Neutrophil (primary cell): ENCODE results near the gene ZMYM5.
"Not testable (repeated sequence)": the region's sequence is repeated elsewhere in the genome, so short reads cannot be mapped to it uniquely, and the experiment has no call there.

Experiments
- H3K27ac ChIP-seq: fragments of 200-600 bp; sonication (generic); 2 replicates; pipeline ENCODE4 v1.5.1; 2016; ENCODE audit warnings: mild to moderate bottlenecking, moderate library complexity
- H3K27me3 ChIP-seq: fragments of 200-600 bp; sonication (generic); 2 replicates; pipeline ENCODE4 v1.6.0; 2016; ENCODE audit warnings: mild to moderate bottlenecking
- H3K36me3 ChIP-seq: fragments of 200-600 bp; sonication (generic); 2 replicates; pipeline ENCODE4 v1.5.1; 2017
- H3K4me1 ChIP-seq, 2 experiments: fragments of 200-600 bp in 1 of 2; sonication (generic) in 1 of 2; 1 replicate in 1 of 2; 2 replicates in 1 of 2; pipeline versions ENCODE4 v1.5.1 to v1.6.1; 2013 to 2016; ENCODE audit warnings: low read depth in 1 of 2, low read length in 1 of 2, mild to moderate bottlenecking in 1 of 2, moderate library complexity in 1 of 2; ENCODE audit not compliant: control insufficient read depth in 1 of 2, insufficient read depth in 1 of 2
- H3K4me3 ChIP-seq, 2 experiments: fragments of 200-600 bp in 1 of 2; sonication (generic) in 1 of 2; 1 replicate in 1 of 2; 2 replicates in 1 of 2; pipeline ENCODE4 v1.5.1; 2013 to 2016; ENCODE audit warnings: low read depth in 1 of 2, low read length in 1 of 2, mild to moderate bottlenecking in 1 of 2, moderate library complexity in 1 of 2
- H3K9me3 ChIP-seq: fragments of 200-600 bp; sonication (generic); 2 replicates; pipeline ENCODE4 v1.5.1; 2016
- TF ChIP-seq, protein P1 (sequence below): fragments of 200-600 bp; sonication (generic); IDR thresholded peaks from 2 replicates; pipeline ENCODE4 v1.5.1; 2016; ENCODE audit warnings: antibody characterized with exemption

The ZMYM5 gene

DNA sequence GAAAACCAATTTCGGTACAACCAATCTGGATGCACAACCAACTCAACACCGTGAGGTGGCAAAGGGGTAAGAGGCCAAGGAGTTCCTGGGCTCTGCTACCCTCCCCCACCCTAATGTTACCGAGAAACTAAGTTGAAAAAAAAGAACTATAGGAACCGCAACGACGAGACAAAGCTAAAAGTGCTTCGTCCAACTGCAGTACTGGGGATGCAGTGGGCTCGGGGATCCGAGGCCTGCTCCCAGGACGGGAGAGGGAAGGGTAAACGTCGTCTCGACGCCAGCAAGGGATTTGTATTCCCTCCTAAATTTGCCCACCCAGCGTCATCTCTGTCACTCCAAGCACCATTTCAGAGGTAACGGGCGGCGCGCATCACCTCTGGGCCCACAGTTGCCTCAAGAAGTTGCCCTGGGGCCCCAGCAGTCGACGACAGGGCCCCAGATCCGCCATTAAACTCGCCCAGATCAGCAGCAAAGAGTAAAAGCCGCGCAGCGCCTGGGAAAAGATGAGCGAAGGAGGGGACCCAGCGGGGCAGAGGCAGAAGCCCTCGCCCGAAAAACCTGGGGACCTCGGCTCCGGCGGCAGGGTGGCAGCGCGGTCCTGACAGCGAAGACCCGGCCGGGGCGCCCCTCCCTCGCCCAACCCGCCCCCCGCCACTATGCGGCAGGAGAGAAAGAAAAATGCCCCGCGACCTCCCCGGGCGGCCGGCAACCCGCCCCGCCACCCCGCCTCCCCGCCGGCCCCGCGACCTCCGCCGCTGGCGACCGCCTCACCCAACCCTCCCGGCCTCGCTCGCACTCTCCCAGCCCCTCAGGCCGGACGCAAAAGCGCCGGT is 752 bp downstream of the ZMYM5 start:
- peaks cover 25 to 27% of the 10 kb centered on the region in 2 experiments for H3K4me1 ChIP-seq
- TF ChIP-seq, protein P1, sequence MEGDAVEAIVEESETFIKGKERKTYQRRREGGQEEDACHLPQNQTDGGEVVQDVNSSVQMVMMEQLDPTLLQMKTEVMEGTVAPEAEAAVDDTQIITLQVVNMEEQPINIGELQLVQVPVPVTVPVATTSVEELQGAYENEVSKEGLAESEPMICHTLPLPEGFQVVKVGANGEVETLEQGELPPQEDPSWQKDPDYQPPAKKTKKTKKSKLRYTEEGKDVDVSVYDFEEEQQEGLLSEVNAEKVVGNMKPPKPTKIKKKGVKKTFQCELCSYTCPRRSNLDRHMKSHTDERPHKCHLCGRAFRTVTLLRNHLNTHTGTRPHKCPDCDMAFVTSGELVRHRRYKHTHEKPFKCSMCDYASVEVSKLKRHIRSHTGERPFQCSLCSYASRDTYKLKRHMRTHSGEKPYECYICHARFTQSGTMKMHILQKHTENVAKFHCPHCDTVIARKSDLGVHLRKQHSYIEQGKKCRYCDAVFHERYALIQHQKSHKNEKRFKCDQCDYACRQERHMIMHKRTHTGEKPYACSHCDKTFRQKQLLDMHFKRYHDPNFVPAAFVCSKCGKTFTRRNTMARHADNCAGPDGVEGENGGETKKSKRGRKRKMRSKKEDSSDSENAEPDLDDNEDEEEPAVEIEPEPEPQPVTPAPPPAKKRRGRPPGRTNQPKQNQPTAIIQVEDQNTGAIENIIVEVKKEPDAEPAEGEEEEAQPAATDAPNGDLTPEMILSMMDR, result no peak
- H3K9me3 ChIP-seq, result no peaks in the 10 kb centered on the region
- H3K36me3 ChIP-seq, result no peaks in the 10 kb centered on the region
- no peaks in the 10 kb centered on the region for H3K27me3 ChIP-seq
- H3K27ac ChIP-seq, result peak overlapping the region; percentile 93
- peak overlapping the region; percentile 93 to 98 for H3K4me3 ChIP-seq

DNA sequence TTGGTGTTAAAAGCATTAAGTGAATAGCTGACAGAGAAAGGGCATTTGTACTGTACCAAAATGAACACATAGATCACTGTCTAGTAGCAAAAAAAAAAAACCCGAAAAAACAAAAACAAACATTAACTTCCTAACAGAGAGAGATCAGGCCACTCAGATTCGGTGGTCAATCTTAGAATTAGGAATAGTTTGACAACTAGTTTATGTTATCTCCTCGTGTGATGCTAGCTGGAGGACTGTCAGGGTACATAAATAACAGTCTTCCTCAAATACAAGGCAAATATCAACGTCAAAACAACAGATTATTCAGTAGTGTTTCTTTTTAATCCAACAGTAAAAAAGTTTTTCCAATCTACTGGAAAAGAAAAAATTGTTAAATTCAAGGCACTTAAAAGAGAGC is 1.7 kb downstream of the ZMYM5 start:
- no peaks in the 10 kb centered on the region for H3K27me3 ChIP-seq
- TF ChIP-seq, protein P1, result no peak
- H3K4me1 ChIP-seq, result peaks cover 25 to 27% of the 10 kb centered on the region in 2 experiments
- no peaks in the 10 kb centered on the region for H3K9me3 ChIP-seq
- peak overlapping the region; percentile 93 to 98 for H3K4me3 ChIP-seq
- H3K27ac ChIP-seq, result peak overlapping the region; percentile 93
- H3K36me3 ChIP-seq, result no peaks in the 10 kb centered on the region

DNA sequence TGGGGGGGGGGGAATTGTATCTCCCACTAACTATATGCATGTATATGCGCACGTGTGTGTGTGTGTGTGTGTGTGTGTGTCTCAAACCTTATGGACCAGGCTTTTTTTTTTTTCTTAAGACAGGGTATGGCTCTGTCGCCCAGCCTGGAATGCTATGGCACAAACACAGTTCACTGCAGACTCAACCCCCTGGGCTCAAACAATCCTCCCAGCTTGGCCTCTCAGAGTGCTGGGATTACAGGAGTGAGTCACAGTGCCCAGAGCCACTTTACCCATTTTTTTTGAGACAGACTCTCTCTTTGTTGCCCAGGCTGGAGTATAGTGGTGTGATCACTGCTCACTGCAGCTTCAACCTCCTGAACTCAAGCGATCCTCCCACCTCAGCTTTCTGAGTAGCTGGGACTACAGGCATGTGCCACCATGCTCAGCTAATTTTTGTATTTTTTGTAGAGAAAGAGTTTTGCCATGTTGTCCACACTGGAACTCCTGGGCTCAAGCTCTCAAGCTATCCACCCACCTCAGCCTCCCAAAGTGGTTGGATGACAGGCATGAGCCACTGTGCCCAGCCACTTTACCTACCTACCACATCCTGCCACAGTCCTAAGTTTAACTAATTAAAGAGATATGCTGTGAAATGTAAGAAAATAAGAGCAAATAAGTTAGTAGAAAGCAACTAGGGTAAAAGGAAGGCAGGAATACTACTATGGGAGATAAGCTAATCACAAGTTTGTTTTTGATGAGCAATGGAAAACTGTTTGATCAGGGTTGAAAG is 2.4 kb downstream of the ZMYM5 start:
- Histone ChIP-seq H3K27me3 (no peaks in the 10 kb centered on the region), H3K27ac (no peak overlapping the region), H3K4me1 (peaks cover 25 to 27% of the 10 kb centered on the region in 2 experiments), H3K36me3 (no peaks in the 10 kb centered on the region), H3K4me3 (no peak overlapping the region), H3K9me3 (no peaks in the 10 kb centered on the region)
- TF ChIP-seq, protein P1, result no peak

DNA sequence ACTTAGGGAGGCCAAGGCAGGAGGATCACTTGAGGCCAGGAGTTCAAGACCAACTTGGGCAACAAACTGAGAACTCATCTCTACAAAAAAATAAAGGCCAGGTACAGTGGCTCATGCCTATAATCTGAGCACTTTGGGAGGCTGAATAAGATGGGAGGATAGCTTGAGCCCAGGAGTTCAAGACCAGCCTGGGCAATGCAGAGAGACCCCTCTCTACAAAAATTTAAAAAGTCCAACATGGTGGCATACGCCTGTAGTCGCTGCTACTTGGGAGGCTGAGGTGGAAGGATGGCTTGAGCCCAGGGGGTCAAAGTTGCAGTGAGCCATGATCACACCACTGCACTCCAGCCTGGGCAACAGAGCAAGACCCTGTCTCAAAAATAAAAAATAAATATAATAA is 5.8 kb downstream of the ZMYM5 start:
- peaks cover 17 to 19% of the 10 kb centered on the region in 2 experiments for H3K4me1 ChIP-seq
- H3K27ac ChIP-seq, H3K4me3 ChIP-seq, H3K27me3 ChIP-seq, H3K36me3 ChIP-seq, H3K9me3 ChIP-seq: not testable (repeated sequence)

DNA sequence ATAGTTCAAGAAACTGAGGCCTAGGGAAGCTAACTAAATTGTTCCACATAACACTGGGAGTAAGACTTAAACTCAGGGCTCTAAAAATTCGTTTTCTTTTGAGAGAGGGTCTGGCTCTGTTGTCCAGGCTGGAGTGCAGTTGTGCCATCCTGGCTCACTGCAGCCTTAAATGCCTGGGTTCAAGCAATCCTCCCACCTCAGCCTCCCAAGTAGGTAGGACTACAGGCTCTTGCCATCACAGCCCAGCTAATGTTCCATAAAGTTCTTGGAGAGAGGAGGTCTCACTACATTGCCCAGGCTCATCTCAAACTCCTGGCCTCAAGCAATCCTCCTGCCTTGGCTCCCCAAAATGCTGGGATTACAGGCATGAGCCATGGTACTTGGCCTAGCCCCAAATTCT is 10.7 kb downstream of the ZMYM5 start:
- H3K4me3 ChIP-seq, result no peak overlapping the region
- no peak overlapping the region for H3K27ac ChIP-seq
- H3K4me1 ChIP-seq, result no peaks in the 10 kb centered on the region
- no peaks in the 10 kb centered on the region for H3K27me3 ChIP-seq
- TF ChIP-seq, protein P1, result no peak
- no peaks in the 10 kb centered on the region for H3K9me3 ChIP-seq
- peaks cover 40% of the 10 kb centered on the region for H3K36me3 ChIP-seq

DNA sequence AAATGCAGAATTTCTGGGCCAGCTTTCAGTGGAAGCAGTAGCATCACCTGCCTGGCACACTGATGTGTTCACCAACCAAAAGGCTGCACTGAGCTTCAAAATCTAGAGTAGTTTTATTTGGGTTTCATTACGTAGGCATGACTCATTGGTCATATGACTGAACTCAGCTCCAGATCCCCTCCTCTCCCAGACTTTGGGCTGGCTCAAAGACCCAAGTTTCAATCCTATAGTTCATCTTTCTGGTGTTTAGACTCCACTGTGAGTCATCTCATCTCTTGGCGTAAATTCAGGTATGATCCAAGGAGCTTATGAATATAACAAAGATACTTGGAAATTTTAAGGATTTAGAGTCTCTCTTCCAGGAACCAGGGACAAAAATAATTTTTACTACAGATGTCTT is 17.7 kb downstream of the ZMYM5 start:
- no peak overlapping the region for H3K4me3 ChIP-seq
- H3K36me3 ChIP-seq, result peaks cover 46% of the 10 kb centered on the region
- TF ChIP-seq, protein P1, result no peak
- H3K4me1 ChIP-seq, result no peaks in the 10 kb centered on the region
- H3K27me3 ChIP-seq, result no peaks in the 10 kb centered on the region
- H3K9me3 ChIP-seq, result no peaks in the 10 kb centered on the region
- no peak overlapping the region for H3K27ac ChIP-seq
